Stimulated activated CD8-positive, alpha-beta memory T cell treated with anti-CD3 and anti-CD28 coated beads, Interleukin-4, amount 100 ng/mL, for 48 hours (primary cell): ENCODE results near the gene CADPS2.

ENCODE experiments used
- DNase-seq: peaks from one replicate; pipeline ENCODE4 v3.0.0-alpha.2; 2020

The CADPS2 gene

DNA sequence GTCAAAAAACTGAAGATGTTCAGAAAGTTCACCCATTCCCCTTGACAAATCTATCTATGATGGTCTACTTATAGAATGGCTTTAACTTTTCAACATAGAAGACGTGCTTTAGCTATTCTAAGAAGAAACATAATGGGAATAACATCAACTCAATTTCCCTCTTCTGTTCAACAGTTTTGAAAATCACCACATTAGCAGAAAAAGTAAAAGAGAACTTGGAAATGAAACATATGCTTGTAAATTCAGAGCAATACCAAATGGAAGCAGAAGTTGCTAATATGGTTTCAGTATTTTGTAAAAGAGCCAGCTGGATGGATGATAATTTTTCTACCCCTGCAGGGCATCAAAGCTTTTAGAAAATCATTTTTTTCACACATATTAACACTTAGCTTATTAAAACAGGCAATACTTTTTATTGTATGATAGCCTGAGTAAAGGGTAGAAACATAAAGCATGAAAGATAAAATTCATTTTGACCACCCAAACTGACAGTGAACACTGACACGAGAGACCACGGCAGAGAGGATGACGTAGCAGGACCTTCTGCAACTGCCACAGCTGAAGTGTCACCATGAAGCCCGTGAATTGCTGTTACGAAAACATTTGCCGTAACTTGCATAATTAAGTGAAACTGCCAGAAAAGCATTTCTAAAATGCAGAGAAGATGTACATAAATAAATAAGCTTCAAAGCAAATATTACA, 542.5 kb downstream of the CADPS2 start:
- no peak for DNase-seq

DNA sequence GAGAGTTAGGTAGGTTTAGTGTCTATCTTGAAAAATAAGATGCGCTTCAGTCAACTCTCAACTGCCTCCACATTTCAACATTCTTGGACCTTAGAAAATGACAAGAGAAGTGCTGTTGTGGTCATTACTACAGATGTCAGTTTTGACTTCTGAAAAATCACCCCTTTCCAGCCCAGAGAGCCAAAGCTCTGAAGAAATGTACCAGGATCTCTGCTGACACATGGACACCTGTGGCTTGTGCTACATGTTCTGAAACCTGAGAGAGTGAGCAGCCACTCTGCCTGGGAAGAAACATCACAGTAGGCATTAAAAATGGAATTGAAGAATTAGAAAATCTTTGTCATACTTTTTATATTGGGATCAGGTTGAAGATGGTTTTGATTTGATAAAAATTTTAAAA, 545.8 kb downstream of the CADPS2 start:
- no peak for DNase-seq

DNA sequence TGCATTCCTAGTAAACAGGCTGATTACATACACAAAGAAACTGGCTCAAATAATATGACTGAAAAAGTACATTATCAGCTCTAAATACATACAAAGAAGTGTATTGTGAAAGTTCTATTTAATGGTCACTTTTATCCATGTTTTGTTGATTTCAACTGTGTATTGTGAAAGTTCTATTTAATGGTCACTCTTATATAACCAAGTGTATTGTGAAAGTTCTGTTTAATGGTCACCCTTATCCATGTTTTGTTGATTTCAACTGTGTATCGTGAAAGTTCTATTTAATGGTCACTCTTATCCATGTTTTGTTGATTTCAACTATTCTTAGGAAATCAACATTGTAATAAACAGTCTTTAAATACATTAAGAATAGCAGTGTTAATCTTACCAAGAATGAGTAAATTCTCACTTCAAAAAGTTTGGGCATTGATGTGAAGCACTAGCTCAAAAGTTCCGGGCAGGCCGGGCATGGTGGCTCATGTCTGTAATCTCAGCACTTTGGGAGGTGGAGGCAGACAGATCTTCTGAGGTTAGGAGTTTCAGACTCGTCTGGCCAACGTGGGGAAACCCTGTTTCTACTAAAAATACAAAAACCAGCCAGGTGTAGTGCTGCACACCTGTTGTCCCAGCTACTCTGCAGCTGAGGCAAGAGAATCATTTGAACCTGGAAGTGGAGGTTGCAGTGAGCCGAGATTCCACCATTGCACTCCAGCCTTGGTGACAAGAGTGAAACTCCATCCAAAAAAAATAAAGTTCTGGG, 546.9 kb downstream of the CADPS2 start:
- DNase-seq = no peak

DNA sequence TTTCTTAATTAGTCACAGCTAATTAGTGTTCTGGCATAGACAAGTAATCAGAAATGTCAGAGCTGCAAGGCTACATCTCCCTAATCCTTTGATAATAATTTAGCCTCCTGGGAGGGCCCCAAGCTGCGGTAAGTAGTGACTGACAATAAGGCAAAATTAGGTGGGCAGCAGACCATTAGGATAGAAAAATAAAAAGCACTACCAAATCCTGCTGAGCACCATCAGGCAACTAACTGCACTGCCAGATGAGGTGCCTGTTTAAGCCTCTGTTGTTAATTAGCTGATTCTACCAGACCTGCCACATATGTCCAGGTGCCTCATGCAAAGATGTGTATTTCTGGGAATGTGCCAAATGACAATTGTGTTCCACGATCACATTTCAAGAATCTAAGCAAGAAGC, 549.2 kb downstream of the CADPS2 start:
- DNase-seq = no peak

DNA sequence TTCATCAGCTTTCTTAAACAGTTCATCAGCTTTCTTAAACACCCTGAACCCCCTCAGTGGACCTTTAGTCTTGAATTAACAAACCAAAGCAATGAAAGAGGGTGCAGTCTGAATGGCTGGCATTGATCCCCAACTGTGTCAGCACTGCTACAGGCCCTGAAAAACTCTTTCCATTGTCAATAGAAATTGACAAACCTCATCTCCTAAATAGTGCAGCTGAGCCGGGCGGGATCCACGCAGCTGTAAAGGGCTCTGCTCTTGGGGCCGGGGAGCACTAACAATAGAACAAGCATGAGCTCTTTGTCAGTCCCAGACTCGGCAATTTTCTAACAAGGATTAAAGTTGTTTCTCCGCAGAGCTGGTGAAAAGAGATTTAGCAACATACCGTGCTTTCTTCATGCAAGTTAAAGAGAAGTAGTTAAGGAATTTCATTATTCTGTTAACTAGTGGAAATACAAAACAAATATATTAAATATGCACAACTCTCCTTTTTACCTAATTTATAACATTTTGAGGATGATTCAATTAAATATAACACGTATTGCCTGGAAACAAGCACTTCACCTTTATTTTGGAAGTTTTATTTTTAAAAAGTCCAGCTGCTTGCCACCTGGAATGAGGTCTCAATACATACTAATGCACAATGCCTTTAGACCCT, 557.0 kb downstream of the CADPS2 start:
- DNase-seq = no peak

DNA sequence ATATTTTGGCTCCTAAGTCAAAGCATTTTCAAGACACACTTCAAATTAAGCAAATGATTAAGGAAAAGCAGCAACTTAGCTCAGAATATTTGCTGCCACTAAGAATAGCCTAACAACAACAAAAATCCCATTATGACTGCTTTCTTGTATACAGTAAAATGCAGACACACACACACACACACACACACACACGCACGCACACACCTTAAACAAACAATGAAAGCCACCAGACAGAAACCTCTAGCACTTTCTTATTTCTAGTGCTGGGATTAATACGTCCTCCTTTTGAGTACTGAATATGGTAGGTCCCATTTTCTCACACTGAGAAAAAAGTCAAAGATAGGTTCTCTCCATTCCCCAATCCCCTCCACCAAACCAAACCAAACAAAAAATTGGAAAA, 558.3 kb downstream of the CADPS2 start:
- DNase-seq = no peak

DNA sequence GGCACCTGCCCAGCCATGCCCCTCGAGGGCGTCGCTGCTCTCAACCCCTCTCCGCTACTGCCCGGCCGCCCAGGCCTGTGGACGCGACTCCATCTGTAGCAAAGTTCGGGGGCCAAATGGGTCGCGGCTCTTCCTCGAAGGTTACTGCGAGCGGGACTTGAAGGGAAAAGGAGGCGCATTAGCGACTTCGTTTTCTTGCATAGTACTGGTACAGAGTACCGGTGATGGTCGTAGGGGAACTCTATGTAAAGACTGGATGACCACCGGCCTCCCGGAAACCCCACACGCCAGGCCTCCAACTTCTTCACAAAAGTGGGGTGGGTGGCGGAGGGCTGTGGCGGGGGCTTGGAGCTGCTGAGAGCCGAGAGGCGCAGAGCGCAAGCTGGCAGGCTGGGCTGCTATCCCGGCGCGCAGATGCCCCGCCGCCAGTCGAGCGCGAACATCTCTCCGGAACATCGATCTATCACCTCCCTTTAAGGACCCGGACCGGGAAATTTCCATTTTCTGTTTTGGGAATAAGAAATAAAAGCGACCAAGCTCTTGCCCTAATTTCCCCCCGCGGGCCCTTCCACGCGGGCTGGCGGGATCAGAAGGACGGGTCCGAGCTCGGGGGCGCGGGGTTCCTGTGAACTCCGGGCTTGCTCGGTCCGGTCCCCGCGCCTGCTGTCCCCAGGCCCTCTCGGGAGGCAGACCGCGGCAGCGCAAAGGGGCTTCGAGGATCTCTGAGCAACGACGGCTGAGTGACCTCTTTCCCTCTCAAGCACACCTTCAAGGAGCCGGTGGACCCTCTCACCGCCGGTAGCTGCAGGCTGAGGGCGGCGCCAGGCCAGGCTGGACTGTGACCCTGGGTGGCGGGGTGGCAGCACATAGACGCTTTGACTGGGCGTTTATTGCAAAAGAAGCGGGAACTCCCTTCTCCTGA, 569.5 kb downstream of the CADPS2 start:
- no peak for DNase-seq

DNA sequence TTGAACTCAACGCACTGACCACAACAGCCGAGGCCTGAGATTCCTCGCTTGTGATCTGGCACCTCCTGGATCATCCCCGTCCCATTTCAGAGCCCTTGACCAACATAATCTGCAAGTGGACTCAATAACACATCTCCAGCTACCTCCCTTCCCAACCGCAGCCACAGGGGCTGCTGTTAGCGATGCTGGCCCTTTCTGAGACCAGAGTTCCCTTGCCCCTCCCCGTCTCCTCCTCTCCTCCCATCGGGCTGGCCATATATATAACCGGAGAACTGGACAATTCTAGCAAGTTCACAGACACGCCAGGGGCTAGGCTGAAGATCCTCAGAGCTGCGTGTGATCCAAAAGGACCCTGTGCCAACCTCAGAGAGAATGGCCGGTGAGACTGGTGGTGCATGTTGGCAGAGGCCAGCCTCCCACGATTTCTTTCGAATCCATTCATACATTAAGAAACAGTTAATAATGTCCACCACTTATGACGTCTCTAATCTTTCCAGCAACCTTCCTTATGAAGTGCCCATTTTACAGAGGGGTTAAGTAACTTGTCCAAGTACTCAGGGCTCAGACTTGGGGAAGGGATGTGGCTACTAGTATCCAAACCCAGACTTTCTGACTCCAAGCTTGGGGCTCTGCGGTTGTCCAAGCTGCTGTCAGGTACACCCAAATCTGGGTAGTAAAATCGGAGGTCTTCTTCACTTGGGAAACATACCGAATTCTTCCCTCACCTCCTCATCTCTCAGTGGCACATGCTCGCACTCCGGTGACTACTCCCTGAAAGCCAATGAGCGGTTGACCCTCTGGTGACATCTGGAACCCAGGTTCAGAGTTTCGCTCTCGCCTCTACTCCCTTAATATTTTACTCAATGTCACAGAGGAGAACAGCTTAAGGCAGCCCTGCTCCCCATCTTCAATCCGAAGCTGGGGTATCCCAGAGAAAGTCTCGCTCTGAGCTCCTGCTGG, 570.5 kb downstream of the CADPS2 start:
- DNase-seq = no peak

DNA sequence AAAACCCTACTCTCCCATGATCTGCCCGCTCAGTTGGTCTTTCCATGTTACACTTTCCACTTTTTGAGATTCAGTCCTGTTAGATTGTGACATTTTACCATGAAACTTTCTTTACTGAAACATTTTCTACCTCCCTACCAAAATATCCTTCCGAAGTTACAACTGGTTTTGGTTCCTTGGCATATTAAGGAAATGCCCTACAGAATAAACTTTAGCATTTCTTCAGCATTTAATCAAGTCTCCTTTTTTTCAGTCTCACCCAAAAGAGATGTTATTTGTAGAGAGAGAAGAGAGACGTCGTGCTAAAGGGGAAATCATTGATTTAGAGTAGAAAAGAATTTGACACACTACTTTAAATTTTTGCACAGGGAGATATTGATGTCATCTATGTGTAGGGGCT, 572.0 kb downstream of the CADPS2 start:
- DNase-seq = no peak

DNA sequence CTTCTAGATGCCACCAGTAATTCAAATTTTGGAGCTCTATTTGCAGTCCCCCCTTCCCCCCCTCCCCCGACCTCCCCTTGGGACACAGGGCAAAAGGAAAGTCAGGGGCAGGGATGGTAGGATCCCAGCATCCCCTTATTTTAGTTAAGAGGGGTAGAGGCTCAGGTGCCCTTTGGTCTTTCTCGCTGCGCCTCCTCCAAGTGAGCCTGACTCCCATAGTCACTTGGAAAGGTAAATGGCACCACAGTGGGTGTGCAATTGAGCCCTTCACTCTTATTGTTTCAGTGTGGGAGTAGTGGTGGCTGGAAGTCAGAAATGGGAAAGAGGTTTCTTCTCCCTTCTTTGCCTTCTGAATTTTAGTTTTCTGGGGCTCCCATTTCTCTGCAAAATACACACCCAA, 573.5 kb downstream of the CADPS2 start:
- DNase-seq = no peak

DNA sequence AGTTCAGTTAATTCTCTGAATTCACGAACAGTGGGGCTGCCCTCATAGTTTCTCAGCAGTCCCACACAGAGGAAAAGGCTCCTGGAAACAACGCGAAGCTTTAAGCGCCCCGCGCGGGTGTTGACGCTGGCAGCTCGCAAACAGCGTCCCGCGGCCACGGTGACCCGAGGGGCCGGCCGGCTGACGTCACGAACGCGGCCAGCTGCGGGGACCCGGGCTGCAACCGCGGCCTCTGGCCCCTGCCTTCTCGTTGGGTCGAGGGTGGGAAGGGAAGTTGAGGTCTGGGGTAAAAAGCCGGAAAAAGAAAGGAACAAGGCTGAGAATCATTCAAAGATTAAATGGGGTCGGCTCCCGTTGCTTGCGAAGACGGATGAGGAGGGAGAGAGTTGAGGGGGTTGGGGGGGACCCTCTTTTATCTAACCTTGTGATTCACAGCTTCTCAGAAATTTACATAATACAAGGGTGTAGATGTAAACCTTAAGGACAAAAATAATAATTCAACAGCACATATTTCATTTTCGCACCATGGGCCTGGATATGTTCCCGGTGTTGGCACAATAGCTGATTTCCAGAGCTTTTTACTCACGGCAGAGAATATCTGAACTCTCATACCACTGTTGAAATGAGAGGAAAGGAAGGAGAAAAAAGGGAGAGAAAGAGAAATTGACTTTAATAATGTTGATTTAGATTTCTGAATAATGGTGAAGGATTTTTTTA, 574.4 kb downstream of the CADPS2 start:
- DNase-seq = no peak

DNA sequence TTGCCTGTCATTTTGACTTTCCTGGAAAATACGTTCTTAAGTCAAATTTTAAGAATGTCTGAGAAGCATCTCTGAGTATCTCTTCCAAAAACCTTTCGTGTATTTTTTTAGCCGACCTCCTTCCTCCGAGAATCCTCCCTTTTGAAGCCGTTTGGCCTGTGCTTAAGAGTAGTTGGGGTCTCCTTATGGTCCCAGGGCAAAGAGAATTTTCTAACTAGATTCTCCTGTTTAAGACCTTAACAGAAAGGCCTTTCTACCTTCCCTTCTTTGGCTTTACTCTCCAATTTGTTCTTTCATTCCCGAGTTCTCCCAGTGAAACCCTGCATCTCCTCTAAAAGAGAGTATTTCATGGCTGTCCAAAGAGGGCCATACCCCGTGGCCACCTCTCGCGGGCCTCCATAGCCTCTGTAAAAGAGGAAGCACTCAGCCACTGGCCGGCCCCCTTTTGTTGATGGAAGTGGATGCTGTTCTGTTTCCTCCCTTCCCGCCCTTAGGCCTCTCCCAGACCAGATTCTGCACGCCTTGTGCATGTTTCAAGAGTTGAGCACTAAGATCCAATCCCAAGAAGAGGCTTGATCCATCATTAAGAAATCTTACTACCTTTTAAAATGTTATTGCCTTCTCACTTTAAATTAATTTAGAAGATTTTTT, 575.1 kb downstream of the CADPS2 start:
- no peak for DNase-seq

DNA sequence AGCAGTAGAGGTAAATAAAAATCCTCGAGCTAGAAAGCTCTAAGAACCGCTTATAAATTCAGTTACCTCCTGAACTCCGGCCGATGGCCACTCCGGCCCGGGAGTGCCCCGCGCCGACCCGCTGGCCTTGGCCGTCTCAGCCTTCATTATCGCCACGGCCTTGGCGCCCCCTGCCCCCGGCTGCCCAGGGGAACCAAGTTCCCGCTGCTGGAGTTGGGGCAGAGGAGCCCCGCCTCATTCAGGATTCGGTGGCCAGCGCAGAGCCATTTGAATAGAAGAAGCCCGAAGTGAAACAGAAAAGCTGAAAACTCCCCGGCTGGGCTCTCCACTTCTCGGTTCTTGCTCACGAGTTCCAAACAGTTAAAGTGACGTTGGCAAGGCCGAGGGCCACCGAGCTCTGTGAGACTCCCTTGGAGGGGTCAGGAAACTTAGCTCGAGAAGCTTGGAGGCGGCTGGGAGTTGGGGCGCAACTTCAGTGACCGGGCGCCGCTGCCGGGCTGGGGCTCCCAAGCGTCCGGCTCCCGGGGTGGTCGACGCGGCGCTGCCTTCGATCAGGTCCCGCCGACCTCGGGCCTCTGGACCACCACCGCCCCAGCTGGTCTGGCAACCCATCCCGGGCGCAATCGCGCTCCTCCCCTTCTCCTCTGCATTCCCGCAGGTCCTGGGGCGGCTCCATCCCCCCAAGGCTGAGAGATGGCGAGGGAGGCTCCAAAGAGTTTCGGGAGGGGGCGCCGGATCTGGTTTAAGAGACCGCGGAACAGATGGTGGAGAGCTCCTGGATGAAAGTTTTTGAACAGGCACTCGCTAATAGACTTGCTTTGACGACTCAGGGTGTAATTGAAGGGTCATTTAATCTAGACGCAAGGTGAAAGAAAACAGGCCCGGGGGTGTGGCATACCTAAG, 575.9 kb downstream of the CADPS2 start:
- DNase-seq = no peak

DNA sequence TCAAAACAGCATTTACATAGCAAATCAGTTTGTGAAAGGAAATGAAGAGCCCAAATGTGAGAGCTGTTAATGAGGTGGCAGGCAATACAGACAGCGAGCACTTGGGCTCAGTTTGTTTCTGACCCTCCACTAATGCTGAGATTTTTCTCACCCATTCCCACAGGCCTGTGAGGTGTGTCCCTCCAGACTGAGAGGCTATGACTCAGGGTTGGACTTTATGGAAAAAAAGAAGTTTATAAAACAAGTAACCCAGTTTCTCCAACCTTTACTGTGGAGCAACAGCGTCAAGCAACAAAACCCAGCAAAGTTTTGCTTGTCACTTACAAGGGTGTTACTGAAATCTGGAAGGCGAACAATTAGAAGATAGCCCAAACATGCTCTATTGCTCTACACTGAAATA, 576.8 kb downstream of the CADPS2 start:
- DNase-seq = no peak

DNA sequence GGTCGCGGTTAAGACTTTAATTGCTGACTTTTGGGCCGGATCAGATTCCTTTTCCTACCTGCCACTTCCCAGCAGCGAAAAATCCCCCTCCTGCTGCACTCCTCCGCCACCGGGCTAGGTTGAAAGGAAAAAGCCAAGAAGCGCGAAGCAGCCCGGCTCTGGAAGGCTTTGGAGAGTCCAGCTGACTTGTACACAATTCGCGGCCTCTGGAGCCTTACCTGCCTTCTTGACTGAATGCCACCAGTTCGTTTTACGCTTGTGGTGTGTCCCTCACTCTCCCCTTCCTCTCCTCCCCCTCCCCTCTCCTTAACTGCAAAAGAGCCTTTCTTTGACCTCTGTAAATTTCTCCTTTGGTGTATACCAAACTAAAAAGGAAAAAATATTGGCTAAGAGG, 579.0 kb downstream of the CADPS2 start:
- DNase-seq = no peak

DNA sequence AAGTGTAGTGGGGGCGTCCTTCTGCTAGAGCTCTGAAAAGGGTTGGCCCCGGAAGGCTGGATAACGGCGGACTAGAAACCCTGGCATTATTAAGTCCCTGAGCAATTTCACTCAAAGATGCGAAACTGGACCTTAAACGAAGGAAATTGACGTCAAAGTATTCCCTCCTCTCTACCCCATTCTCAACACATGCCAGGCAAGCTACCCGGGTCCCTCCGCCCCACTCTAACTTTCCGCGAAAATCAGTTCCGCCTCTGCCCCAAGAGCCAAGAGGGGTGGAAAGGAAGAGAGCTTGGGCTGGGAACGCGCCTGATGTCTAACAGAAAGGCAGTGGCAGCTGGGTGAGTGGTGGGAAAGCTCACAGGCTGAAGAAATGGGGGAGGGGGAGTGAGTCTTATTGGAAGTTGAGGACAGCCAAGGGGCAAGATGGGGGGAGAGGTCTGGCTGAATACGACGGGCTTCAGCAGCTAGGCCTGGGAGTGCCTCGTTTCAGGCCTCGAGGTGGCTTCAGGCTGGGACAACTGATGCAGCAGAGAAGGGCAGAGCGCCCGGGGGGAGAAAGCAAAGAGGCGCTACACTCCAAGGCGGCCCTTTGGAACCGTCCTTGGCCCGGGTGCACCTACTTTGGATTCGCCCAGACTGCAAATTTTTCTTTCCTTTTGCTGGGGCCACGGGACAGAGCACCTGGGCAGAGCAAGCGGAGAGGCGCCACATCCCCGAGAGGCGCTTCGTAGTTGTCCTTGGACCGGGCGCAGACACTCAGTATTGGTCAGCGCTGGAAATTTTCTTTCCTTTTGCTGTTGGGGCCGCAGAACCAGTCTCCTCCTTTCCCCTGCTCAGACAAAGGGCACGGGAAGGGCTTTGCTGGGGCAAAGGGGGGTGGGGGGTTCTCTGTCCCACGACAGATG, 579.7 kb downstream of the CADPS2 start:
- no peak for DNase-seq

DNA sequence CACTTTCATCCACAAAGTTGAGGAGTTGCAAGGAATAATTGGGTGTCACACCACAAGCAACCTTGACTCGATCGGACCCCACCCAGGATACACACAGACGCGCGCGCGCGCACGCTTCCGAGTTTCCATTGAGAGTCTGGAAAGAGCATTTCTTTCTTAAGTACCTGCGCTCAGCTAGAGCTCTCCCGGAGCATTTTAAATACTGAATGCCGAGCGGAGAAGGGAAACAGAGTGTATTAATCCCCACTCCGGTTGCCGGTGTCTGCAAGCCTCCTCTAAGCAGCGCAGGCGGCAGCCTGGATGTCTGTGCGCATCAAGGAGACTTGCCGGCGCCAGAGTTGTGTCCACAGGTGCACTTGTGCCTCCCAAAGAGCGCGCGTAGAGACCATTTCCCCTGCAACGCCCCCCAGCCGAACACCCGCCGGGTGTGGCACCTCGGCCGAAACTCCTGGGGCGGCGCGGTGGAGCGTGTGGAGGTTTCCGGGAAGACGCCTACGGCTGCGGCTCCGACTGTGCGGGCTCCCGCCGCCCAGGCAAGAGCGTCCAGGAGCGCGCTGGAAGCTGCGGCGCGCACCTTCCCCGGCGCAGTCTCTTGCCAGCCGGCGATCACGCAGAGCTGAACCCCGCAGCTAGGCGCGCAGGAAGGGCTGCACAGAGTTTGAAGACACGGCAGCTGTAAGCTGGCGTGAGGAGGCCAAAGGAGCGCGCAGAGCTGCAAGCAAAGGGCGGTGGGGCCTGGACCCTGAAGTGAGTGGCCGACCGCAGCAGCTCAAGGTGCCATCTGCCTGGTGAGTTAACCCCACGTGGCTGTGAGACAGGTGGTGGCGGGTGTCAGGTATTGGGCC, 580.6 kb downstream of the CADPS2 start:
- DNase-seq = no peak
